Neural cell (in vitro differentiated cells): ENCODE data around the gene PTPRF. TPM values are rescaled to one million over a fixed set of nuclear protein-coding genes. Genes with fewer than 3 reads are reported as not detected.

ENCODE experiments used
- H2AFZ ChIP-seq: fragments of 200-600, 300-800 bp; sonication (generic), shearing (Covaris generic); 2 replicates; pipeline ENCODE4 v1.6.0; 2014; ENCODE audit warnings: low read depth, mild to moderate bottlenecking, antibody characterized with exemption, low read length, moderate library complexity
- H3F3A ChIP-seq: fragments of 200-600 bp; shearing (Covaris generic); 2 replicates; pipeline ENCODE4 v1.6.1; 2016; ENCODE audit warnings: mild to moderate bottlenecking, moderate library complexity, mixed read lengths, antibody characterized with exemption, low read length; ENCODE audit not compliant: insufficient read depth, poor library complexity, severe bottlenecking
- H3K27ac ChIP-seq: fragments of 200-600, 300-800 bp; sonication (generic), shearing (Covaris generic); 2 replicates; pipeline ENCODE4 v1.5.1; 2014; ENCODE audit warnings: mild to moderate bottlenecking, low read length, moderate library complexity
- H3K27me3 ChIP-seq: fragments of 300-800, 200-600 bp; sonication (generic), shearing (Covaris generic); 2 replicates; pipeline ENCODE4 v1.6.0; 2014; ENCODE audit warnings: mild to moderate bottlenecking, low read depth, low read length, moderate library complexity; ENCODE audit not compliant: insufficient read depth
- H3K36me3 ChIP-seq: fragments of 300-800, 200-600 bp; sonication (generic), shearing (Covaris generic); 2 replicates; pipeline ENCODE4 v1.5.1; 2014; ENCODE audit warnings: mild to moderate bottlenecking, antibody characterized with exemption, low read length, moderate library complexity; ENCODE audit not compliant: insufficient read depth
- H3K4me2 ChIP-seq: fragments of 300-800, 200-600 bp; sonication (generic), shearing (Covaris generic); 2 replicates; pipeline ENCODE4 v1.6.0; 2014; ENCODE audit warnings: mild to moderate bottlenecking, low read length
- H3K4me3 ChIP-seq: fragments of 300-800, 200-600 bp; sonication (generic), shearing (Covaris generic); 2 replicates; pipeline ENCODE4 v1.5.1; 2014; ENCODE audit warnings: mild to moderate bottlenecking, low read length, moderate library complexity
- H3K79me2 ChIP-seq: fragments of 200-600 bp; shearing (Covaris generic); replicated peaks from 2 replicates; pipeline ENCODE4 v1.6.0; 2014; ENCODE audit warnings: mild to moderate bottlenecking, low read length, moderate library complexity; ENCODE audit not compliant: insufficient read depth
- H3K9ac ChIP-seq: fragments of 300-800, 200-600 bp; sonication (generic), shearing (Covaris generic); 2 replicates; pipeline ENCODE4 v1.6.1; 2016; ENCODE audit warnings: mild to moderate bottlenecking, low read length, mixed read lengths
- H3K9me2 ChIP-seq: fragments of 200-600 bp; shearing (Covaris generic); 2 replicates; pipeline ENCODE4 v1.6.1; 2016; ENCODE audit warnings: mild to moderate bottlenecking, low read length, mixed read lengths; ENCODE audit not compliant: insufficient read depth
- H3K9me3 ChIP-seq: fragments of 200-600, 300-800 bp; sonication (generic), shearing (Covaris generic); 2 replicates; pipeline ENCODE4 v1.6.1; 2016; ENCODE audit warnings: mild to moderate bottlenecking, mixed run types, low read length, moderate library complexity, mixed read lengths
- H4K20me1 ChIP-seq: fragments of 200-600 bp; shearing (Covaris generic); 2 replicates; pipeline ENCODE4 v1.6.1; 2016; ENCODE audit warnings: mild to moderate bottlenecking, mixed run types; ENCODE audit not compliant: insufficient read depth
- CTCF ChIP-seq: fragments of 450-650 bp; IDR thresholded peaks from 2 replicates; pipeline ENCODE4 v1.5.1; 2014; ENCODE audit warnings: antibody characterized with exemption, mild to moderate bottlenecking, moderate library complexity; ENCODE audit not compliant: poor library complexity, severe bottlenecking
- EP300 ChIP-seq: fragments of 450-650 bp; conservative IDR thresholded peaks from 2 replicates; pipeline ENCODE4 v1.6.1; 2014; ENCODE audit warnings: antibody characterized with exemption, mild to moderate bottlenecking, moderate library complexity; ENCODE audit not compliant: poor library complexity, severe bottlenecking
- EZH2 ChIP-seq: fragments of 200-600, 300-800 bp; shearing (Covaris generic), sonication (generic); IDR thresholded peaks from 2 replicates; pipeline ENCODE4 v1.6.1; 2014; ENCODE audit warnings: antibody characterized with exemption, low read length, borderline replicate concordance, mild to moderate bottlenecking; ENCODE audit not compliant: insufficient read depth, poor library complexity, severe bottlenecking
- MXI1 ChIP-seq: fragments of 450-650 bp; conservative IDR thresholded peaks from 2 replicates; pipeline ENCODE4 v1.6.1; 2014; ENCODE audit warnings: antibody characterized with exemption, mild to moderate bottlenecking; ENCODE audit not compliant: poor library complexity, severe bottlenecking
- POLR2AphosphoS5 ChIP-seq: IDR thresholded peaks from 2 replicates; pipeline ENCODE4 v1.6.1; 2012
- RAD21 ChIP-seq: fragments of 450-650 bp; conservative IDR thresholded peaks from 2 replicates; pipeline ENCODE4 v1.6.1; 2014; ENCODE audit warnings: antibody characterized with exemption, mild to moderate bottlenecking, moderate library complexity
- REST ChIP-seq: IDR thresholded peaks from 2 replicates; pipeline ENCODE4 v1.6.1; 2012; ENCODE audit warnings: borderline replicate concordance
- SMC3 ChIP-seq: fragments of 450-650 bp; conservative IDR thresholded peaks from 2 replicates; pipeline ENCODE4 v1.6.1; 2014; ENCODE audit warnings: antibody characterized with exemption, mild to moderate bottlenecking, moderate library complexity; ENCODE audit not compliant: poor library complexity
- TAF1 ChIP-seq: IDR thresholded peaks from 2 replicates; pipeline ENCODE4 v1.6.1; 2012; ENCODE audit warnings: low read depth
- polyA plus RNA-seq: library from polyadenylated mRNA; depleted of rRNA; stranded (reverse); fragments of >200 nt; gene quantifications from 2 replicates; pipeline ENCODE4 v1.2.3, GENCODE V29; 2014

The PTPRF gene
- polyA plus RNA-seq, 1 donor from 2014 or later, result 66.6 TPM

- Histone ChIP-seq H3F3A (no peaks in the 10 kb centered on the region), H4K20me1 (no peaks in the 10 kb centered on the region), H3K27me3 (no peaks in the 10 kb centered on the region), H3K9ac (no peak overlapping the region), H3K79me2 (no peaks in the 10 kb centered on the region), H2AFZ (no peak overlapping the region), H3K27ac (no peak overlapping the region), H3K36me3 (no peaks in the 10 kb centered on the region), H3K9me3 (no peaks in the 10 kb centered on the region), H3K4me2 (no peak overlapping the region), H3K4me3 (no peak overlapping the region), H3K9me2 (no peaks in the 10 kb centered on the region)
- TF ChIP-seq RAD21 (no peak), REST (no peak), SMC3 (no peak), EP300 (no peak), MXI1 (no peak), TAF1 (no peak), POLR2AphosphoS5 (no peak), CTCF (no peak), EZH2 (no peak)
These were observed 75.1 kb downstream of the PTPRF start for GRCh38 chr1:43605766-43606165.

GRCh38 chr1:43606624-43607023 is 75.9 kb downstream of the PTPRF start:
- Histone ChIP-seq H3K9me3 (no peaks in the 10 kb centered on the region), H3K9me2 (no peaks in the 10 kb centered on the region), H2AFZ (no peak overlapping the region), H3F3A (no peaks in the 10 kb centered on the region), H3K27me3 (no peaks in the 10 kb centered on the region), H3K4me2 (no peak overlapping the region), H3K27ac (no peak overlapping the region), H4K20me1 (no peaks in the 10 kb centered on the region), H3K9ac (no peak overlapping the region), H3K79me2 (no peaks in the 10 kb centered on the region), H3K4me3 (no peak overlapping the region), H3K36me3 (no peaks in the 10 kb centered on the region)
- TF ChIP-seq EZH2 (no peak), REST (no peak), CTCF (no peak), MXI1 (no peak), EP300 (no peak), RAD21 (no peak), POLR2AphosphoS5 (no peak), TAF1 (no peak), SMC3 (no peak)
